Glutamatergic neuron (in vitro differentiated cells): ENCODE data around the gene BOLA2. TPM values are rescaled to one million over a fixed set of nuclear protein-coding genes. Genes with fewer than 3 reads are reported as not detected.
"Not testable (repeated sequence)": the region's sequence is repeated elsewhere in the genome, so short reads cannot be mapped to it uniquely, and the experiment has no call there.

Source experiments
- DNase-seq: peaks from one replicate; pipeline ENCODE4 v3.0.0; 2022
- H3K27ac Mint-ChIP-seq: one replicate; pipeline ENCODE4 v1.8.0; 2020; ENCODE audit warnings: mild to moderate bottlenecking, mixed read lengths, inconsistent platforms; ENCODE audit not compliant: unreplicated experiment
- H3K27me3 Mint-ChIP-seq: one replicate; pipeline ENCODE4 v1.8.0; 2020; ENCODE audit warnings: mild to moderate bottlenecking, moderate library complexity, mixed read lengths, inconsistent platforms; ENCODE audit not compliant: unreplicated experiment
- H3K36me3 Mint-ChIP-seq: one replicate; pipeline ENCODE4 v1.8.0; 2020; ENCODE audit warnings: mild to moderate bottlenecking, mixed read lengths, inconsistent platforms; ENCODE audit not compliant: unreplicated experiment
- H3K4me1 Mint-ChIP-seq: one replicate; pipeline ENCODE4 v1.8.0; 2020; ENCODE audit warnings: mild to moderate bottlenecking, low read depth, mixed read lengths, inconsistent platforms; ENCODE audit not compliant: unreplicated experiment
- H3K4me3 Mint-ChIP-seq: one replicate; pipeline ENCODE4 v1.8.0; 2020; ENCODE audit warnings: mild to moderate bottlenecking, mixed read lengths, inconsistent platforms; ENCODE audit not compliant: unreplicated experiment
- H3K9me3 Mint-ChIP-seq: one replicate; pipeline ENCODE4 v1.8.0; 2020; ENCODE audit warnings: mild to moderate bottlenecking, moderate library complexity, mixed read lengths, inconsistent platforms; ENCODE audit not compliant: unreplicated experiment
- long read RNA-seq: library from polyadenylated mRNA; unstranded; transcript quantifications from one replicate; pipeline ENCODE4 v2.0.0, GENCODE V29; 2020; ENCODE audit not compliant: unreplicated experiment
- total RNA-seq: library from RNA; stranded (reverse); fragmentation: NEBNext Ultra II Directional; extraction: Animal tissue kit (Norgen Biotek cat#: 25700); gene quantifications from one replicate; pipeline ENCODE4 v1.2.1, GENCODE V29; 2021; ENCODE audit not compliant: unreplicated experiment

BOLA2 gene
- total RNA-seq: 4.1 TPM
- long read RNA-seq, transcript BOLA2-201 (3 exons, 1,012 nt): major isoform, 27 of 30 reads
- long read RNA-seq, partial matches to known transcripts: 0 of 30 reads
- long read RNA-seq, other reads (novel, unspliced or antisense): 3 of 30 reads

GRCh38 chr16:29454269-29454668, at the start of gene BOLA2, which contains the start of gene SLX1B:
BOLA2 (minus strand) TSS chr16:29454351; CDS start chr16:29454253, 98 bp downstream.
SLX1B (plus strand) TSS chr16:29454533.
- H3K4me3 Mint-ChIP-seq, H3K36me3 Mint-ChIP-seq, DNase-seq, H3K4me1 Mint-ChIP-seq, H3K9me3 Mint-ChIP-seq, H3K27ac Mint-ChIP-seq, H3K27me3 Mint-ChIP-seq: not testable (repeated sequence)

- H3K4me1 Mint-ChIP-seq, H3K4me3 Mint-ChIP-seq, H3K9me3 Mint-ChIP-seq, H3K27ac Mint-ChIP-seq, DNase-seq, H3K27me3 Mint-ChIP-seq, H3K36me3 Mint-ChIP-seq: not testable (repeated sequence)
Observed at GRCh38 chr16:29482276-29482675, 28.1 kb upstream of the BOLA2 start.

DNA sequence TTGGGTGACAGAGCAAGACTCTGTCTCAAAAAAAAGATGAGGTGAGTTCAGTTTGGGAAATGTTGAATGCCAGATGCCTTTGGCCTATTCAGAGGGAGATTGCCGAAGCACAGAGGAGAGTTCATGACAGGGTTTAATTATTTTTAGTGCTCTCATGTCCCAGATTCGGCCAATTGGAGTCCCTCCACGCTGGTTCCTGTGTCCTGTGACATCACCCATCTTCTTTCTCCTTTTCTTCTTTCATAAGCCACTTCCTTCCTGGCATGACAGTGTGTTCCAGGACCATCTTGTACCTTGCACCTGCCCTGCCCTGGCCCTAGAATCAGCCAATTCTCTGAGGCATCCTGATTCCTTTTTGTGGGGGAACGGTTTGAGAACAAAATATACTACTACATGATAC, 17.9 kb upstream of the BOLA2 start:
- not testable (repeated sequence) for H3K4me3 Mint-ChIP-seq, DNase-seq, H3K27me3 Mint-ChIP-seq, H3K4me1 Mint-ChIP-seq, H3K36me3 Mint-ChIP-seq, H3K27ac Mint-ChIP-seq, H3K9me3 Mint-ChIP-seq

DNA sequence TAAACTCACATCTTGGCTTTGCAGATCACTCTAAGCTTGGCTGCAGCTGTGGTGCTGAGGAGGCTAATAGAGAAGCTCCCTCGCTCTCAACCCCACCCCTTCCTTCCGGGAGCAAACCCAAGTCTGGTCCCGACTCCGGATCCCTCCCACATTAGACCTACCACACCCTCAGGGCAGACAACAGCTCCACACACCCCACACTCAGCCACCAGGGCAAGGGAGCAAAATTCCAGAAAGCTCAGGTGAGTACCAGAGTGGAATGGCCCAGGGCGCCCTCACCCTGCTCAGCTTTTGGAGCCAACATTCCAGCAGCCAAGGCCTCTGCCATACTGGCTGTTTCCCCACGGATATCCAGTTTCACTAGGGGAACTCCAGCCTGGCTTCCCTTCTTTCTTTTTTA, 15.5 kb upstream of the BOLA2 start:
- DNase-seq: peak; percentile 9
- not testable (repeated sequence) for H3K4me3 Mint-ChIP-seq, H3K4me1 Mint-ChIP-seq, H3K27me3 Mint-ChIP-seq, H3K27ac Mint-ChIP-seq, H3K9me3 Mint-ChIP-seq, H3K36me3 Mint-ChIP-seq

DNA sequence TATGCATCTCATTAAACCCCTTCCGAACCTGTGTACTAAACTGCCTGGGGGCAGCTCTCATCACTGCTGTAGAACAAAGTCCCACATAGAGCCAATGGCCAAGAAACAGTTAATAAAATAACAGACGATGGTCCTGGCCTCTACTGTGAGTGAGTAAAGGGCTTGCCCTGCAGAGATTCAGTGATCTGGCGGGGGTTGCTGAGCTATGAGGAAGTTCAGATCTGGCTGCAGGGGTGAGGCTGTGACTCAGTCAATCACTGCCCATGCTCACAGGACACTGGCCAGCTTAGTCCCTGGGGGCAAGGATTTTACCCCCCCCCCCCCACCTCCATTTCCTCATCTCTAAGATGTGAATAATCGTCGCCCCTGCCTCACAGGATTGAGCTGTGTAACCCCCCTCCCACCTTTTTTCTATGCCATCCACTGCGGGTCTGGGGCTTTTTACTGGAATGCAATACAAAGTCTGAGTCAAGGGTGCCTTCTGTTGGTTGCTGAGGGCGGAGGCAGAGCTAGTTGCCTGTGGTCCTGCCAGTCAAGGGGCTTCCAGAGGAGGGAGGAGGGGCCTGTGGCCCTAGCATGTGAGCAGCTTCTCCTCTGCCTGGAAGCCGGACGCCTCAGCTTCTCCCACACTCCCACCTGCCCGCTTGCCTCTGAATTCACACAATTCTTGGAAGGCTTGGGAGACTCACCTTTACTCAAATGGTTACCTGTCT, 13.7 kb upstream of the BOLA2 start:
- not testable (repeated sequence) for DNase-seq, H3K9me3 Mint-ChIP-seq, H3K4me1 Mint-ChIP-seq, H3K4me3 Mint-ChIP-seq, H3K27me3 Mint-ChIP-seq, H3K36me3 Mint-ChIP-seq, H3K27ac Mint-ChIP-seq

DNA sequence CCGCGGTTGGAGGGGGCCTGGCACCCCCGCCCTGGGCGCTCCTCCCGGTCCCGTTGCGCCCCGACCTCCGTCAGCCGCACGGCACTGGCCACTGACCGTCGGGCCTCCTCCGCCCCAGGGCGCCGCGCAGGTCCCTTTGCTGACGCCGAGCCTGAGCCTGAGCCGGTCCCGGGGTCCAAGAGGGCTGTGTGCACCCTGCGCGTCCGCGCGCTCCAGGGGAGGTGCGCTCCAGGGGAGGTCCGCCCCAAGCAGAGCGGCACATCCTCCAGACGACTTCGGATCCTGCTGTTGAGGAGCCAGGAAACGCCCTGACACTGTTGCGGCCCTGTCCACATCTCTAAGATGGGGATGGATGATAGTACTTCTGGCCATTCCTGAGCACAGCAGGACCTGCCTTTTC, 12.8 kb upstream of the BOLA2 start:
- H3K27ac Mint-ChIP-seq, H3K4me3 Mint-ChIP-seq, DNase-seq, H3K4me1 Mint-ChIP-seq, H3K27me3 Mint-ChIP-seq, H3K36me3 Mint-ChIP-seq, H3K9me3 Mint-ChIP-seq: not testable (repeated sequence)

DNA sequence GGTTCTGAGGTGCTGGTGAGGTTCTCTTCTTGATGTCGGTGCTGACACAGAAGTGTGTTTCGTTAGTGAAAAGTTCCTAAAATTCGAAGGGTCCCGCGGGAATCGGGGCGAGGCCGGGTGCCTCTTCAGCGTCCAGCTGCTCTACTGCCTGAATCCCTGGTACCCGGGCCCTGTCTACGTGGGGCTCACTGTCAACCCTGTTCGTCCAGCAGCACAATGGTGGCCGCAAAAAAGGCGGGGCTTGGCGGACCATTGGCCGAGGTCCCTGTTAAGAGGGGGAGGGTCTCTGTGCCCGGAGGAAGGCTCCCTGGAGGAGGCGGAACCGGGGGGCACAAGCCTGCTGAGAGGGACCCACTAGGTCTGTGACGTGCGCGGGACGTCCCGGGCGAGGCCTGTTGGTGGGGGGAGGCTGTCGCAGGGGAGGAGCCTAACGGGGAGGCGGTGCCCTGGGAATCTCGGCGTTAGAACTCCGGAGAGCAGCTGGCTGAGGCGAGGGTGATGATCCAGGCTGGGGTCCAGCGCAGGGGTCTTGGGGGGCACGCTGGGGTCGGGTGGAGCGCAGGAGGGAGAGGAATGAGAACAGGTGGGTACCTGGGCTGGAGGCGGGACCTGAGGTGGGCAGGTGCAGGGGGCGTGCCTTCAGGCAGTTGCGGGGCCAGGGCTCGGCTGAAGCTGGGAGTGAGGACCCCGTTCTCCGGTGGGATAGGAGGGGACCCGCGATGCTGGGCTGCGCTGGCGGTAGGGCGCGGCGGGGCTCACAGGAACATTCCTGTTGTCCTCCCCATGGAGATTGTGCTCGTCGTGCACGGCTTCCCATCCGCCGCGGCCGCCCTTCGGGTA, 12.1 kb upstream of the BOLA2 start:
- H3K36me3 Mint-ChIP-seq, H3K9me3 Mint-ChIP-seq, H3K4me1 Mint-ChIP-seq, DNase-seq, H3K27ac Mint-ChIP-seq, H3K4me3 Mint-ChIP-seq, H3K27me3 Mint-ChIP-seq: not testable (repeated sequence)

- not testable (repeated sequence) for H3K4me1 Mint-ChIP-seq, DNase-seq, H3K4me3 Mint-ChIP-seq, H3K36me3 Mint-ChIP-seq, H3K27me3 Mint-ChIP-seq, H3K9me3 Mint-ChIP-seq, H3K27ac Mint-ChIP-seq
Observed at GRCh38 chr16:29460647-29461030, 6.5 kb upstream of the BOLA2 start.

DNA sequence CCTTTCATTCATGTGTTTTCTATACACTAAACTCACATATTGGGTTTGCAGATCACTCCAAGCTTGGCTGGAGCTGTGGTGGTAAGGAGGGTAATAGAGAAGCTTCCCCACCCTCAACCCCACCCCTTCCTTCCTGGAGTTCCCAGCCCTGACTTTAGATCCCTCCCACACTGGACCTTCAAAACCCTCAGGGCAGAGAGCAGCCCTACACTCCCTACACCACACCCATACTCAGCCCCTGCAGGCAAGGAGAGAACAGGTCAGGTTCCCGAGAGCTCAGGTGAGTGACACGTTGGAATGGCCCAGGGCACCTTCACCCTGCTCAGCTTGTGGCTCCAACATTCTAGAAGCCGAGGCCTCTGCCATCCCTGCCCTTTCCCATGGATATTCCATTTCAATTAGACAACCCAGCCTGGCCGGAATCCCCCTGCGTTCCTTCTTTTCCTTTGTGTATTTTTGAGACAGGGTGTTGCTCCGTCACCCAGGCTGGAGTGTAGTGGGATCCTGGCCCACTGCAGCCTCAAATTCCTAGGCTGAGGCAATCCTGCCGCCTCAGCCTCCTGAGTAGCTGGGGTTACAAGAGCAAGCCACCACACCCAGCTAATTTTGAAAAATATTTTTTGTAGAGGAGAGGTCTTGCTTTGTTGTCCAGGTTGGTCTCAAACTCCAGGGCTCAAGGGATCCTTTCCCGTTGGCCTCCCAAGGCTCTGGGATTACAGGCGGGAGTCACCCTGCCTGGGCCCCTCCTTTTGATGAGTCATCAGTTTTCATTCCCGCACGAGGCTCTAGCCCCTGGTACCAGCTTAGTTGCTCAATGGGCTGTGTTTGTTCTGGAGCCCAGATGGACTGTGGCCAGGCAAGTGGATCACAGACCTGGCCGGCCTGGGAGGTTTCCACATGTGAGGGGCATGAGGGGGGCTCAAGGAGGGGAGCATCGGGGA, 5.8 kb upstream of the BOLA2 start, which contains the start of gene SULT1A4:
TSS of gene SULT1A4 (plus strand) at position 208 of the 941 bp plus-strand sequence. CDS start 1,473 bp downstream, outside the sequence.
- not testable (repeated sequence) for H3K4me1 Mint-ChIP-seq

DNA sequence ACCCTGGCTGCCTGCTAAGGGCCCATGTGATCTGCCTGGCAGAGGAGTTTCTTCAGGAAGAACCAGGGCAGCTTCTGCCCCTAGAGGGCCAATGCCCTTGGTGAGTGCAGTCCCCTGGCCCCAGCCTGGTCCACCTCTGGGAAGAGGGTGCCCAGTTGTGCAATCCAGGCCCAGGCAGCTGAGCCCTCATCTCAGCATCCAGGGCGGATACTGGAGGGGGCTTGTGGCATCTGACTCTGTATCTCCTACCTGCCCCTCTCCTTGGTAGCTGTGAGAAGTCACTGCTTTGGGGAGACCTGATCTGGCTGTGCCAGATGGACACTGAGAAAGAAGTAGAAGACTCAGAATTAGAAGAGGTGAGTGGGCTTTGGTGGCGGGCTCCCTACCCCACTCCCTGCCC, 3.5 kb upstream of the BOLA2 start:
- not testable (repeated sequence) for H3K4me1 Mint-ChIP-seq, H3K36me3 Mint-ChIP-seq, DNase-seq, H3K9me3 Mint-ChIP-seq, H3K27me3 Mint-ChIP-seq, H3K27ac Mint-ChIP-seq, H3K4me3 Mint-ChIP-seq

More for the DNA sequence above, 5.8 kb upstream of the BOLA2 start, which contains the start of gene SULT1A4:
- H3K9me3 Mint-ChIP-seq, H3K27me3 Mint-ChIP-seq, H3K36me3 Mint-ChIP-seq, H3K27ac Mint-ChIP-seq, DNase-seq, H3K4me3 Mint-ChIP-seq: not testable (repeated sequence)

GRCh38 chr16:29454828-29455227, 677 bp upstream of the BOLA2 start:
- H3K27me3 Mint-ChIP-seq, H3K27ac Mint-ChIP-seq, H3K9me3 Mint-ChIP-seq, DNase-seq, H3K4me3 Mint-ChIP-seq, H3K4me1 Mint-ChIP-seq, H3K36me3 Mint-ChIP-seq: not testable (repeated sequence)
